NT2/D1 (cell line): ENCODE results near the gene ZFYVE27.

Source experiments
- YY1 ChIP-seq: IDR thresholded peaks from 2 replicates; pipeline ENCODE4 v1.6.1; 2011; ENCODE audit not compliant: insufficient read length, insufficient read depth
- ZNF274 ChIP-seq: IDR thresholded peaks from 2 replicates; pipeline ENCODE4 v1.6.1; 2011; ENCODE audit warnings: mild to moderate bottlenecking, low read depth, low read length

GRCh38 chr10:97724341-97724941 is 12.5 kb upstream of the ZFYVE27 start:
- TF ChIP-seq YY1 (no peak), ZNF274 (no peak)
